Spleen (tissue), 7 donors: ENCODE data around the gene ZC2HC1C.

ENCODE experiments used
- CTCF ChIP-seq, 11 experiments: fragments of 200-600 bp in 7 of 11; fragments of 450-650 bp in 4 of 11; sonication (generic) in 4 of 11; IDR thresholded peaks in 8 of 11; conservative IDR thresholded peaks in 3 of 11; 1 replicate in 7 of 11; 2 replicates in 4 of 11; pipeline versions ENCODE4 v1.4.0 to v1.8.0; 2016 to 2021; ENCODE audit warnings: antibody characterized with exemption in 11 of 11, inconsistent platforms in 4 of 11, mild to moderate bottlenecking in 1 of 11
- POLR2A ChIP-seq, 3 donors: fragments of 450-650 bp; IDR thresholded peaks; one replicate each; pipeline ENCODE4 v1.5.1; 2017; ENCODE audit warnings: antibody characterized with exemption in 3 of 3, mild to moderate bottlenecking in 1 of 3
- donor health status: DM: no; HTN: no; CAD: no; lungs with moderate emphysema.
- donor health status: DM: no; HTN: no; CAD: no.
- donor health status: DM: no; HTN: no; CAD: no.

- TF ChIP-seq CTCF (IDR thresholded peaks at IDR 0.05 in 8 of 11, conservative IDR thresholded peaks at IDR 0.05 in 3 of 11) (no peak), POLR2A (IDR thresholded peaks at IDR 0.05) (no peak)
These were observed 58.6 kb downstream of the ZC2HC1C start for GRCh38 chr14:75127903-75128595.
